DND-41 (cell line): Measurements from ENCODE around the gene RALGPS2.
"Not testable (repeated sequence)": the region's sequence is repeated elsewhere in the genome, so short reads cannot be mapped to it uniquely, and the experiment has no call there.

Experiments
- ATAC-seq: fragments of 200-7000 bp; cut with Tn5 transposase; 3 replicates; pipeline ENCODE4 v1.9.1; 2021; ENCODE audit warnings: low read depth; ENCODE audit not compliant: insufficient read depth
- DNase-seq: peaks from one replicate; pipeline ENCODE4 v3.0.0-alpha.2; 2020
- H2AFZ ChIP-seq: 2 replicates; pipeline ENCODE4 v1.6.0; 2012; ENCODE audit warnings: low read depth, low read length
- H3K27ac ChIP-seq: 2 replicates; pipeline ENCODE4 v1.5.1; 2012; ENCODE audit warnings: low read length, inconsistent platforms
- H3K27me3 ChIP-seq: fragments of 200-600 bp; sonication (generic); 2 replicates; pipeline ENCODE4 v1.6.0; 2012; ENCODE audit warnings: low read length, mild to moderate bottlenecking, inconsistent platforms; ENCODE audit not compliant: insufficient read depth, poor library complexity
- H3K36me3 ChIP-seq: 2 replicates; pipeline ENCODE4 v1.5.1; 2012; ENCODE audit warnings: low read length, inconsistent platforms; ENCODE audit not compliant: insufficient read depth
- H3K4me1 ChIP-seq: 2 replicates; pipeline ENCODE4 v1.5.1; 2012; ENCODE audit warnings: mild to moderate bottlenecking, low read length; ENCODE audit not compliant: insufficient read depth
- H3K4me2 ChIP-seq: 2 replicates; pipeline ENCODE4 v1.6.0; 2012; ENCODE audit warnings: mild to moderate bottlenecking, moderate library complexity, low read length, inconsistent platforms; ENCODE audit not compliant: insufficient read depth
- H3K4me3 ChIP-seq, 2 experiments: fragments of 200-600 bp in 1 of 2; shearing (Covaris generic) in 1 of 2; 2 replicates each; pipeline ENCODE4 v1.5.1; 2012 to 2016; ENCODE audit warnings: inconsistent platforms in 2 of 2, low read length in 2 of 2, mild to moderate bottlenecking in 2 of 2, low read depth in 1 of 2, moderate library complexity in 1 of 2
- H3K79me2 ChIP-seq: 2 replicates; pipeline ENCODE4 v1.6.0; 2012; ENCODE audit warnings: low read length, inconsistent platforms; ENCODE audit not compliant: insufficient read depth
- H3K9ac ChIP-seq: 2 replicates; pipeline ENCODE4 v1.6.0; 2012; ENCODE audit warnings: low read depth, mild to moderate bottlenecking, inconsistent platforms, low read length, moderate library complexity
- H3K9me3 ChIP-seq: 2 replicates; pipeline ENCODE4 v1.5.1; 2012; ENCODE audit warnings: low read length, moderate library complexity, mild to moderate bottlenecking, inconsistent platforms; ENCODE audit not compliant: insufficient read depth, severe bottlenecking
- H4K20me1 ChIP-seq: 2 replicates; pipeline ENCODE4 v1.6.0; 2012; ENCODE audit warnings: low read length; ENCODE audit not compliant: insufficient read depth
- EZH2 ChIP-seq: IDR thresholded peaks from 3 replicates; pipeline ENCODE4 v1.6.1; 2012; ENCODE audit warnings: borderline replicate concordance, low read depth, mild to moderate bottlenecking, moderate library complexity, low read length, inconsistent platforms; ENCODE audit not compliant: severe bottlenecking
- TF ChIP-seq, protein P1 (sequence below): IDR thresholded peaks from 2 replicates; pipeline ENCODE4 v1.5.1; 2012; ENCODE audit warnings: borderline replicate concordance, low read length, moderate library complexity, mild to moderate bottlenecking; ENCODE audit not compliant: poor library complexity, severe bottlenecking; ENCODE audit errors: extremely low read depth

Gene RALGPS2

GRCh38 chr1:178825167-178825566 lies 100.1 kb downstream of the RALGPS2 start:
- Histone ChIP-seq H3K27me3 (no peaks in the 10 kb centered on the region), H3K36me3 (peaks cover 15% of the 10 kb centered on the region; the same call in 1 of the 2 replicates), H3K9ac (no peak overlapping the region), H3K4me1 (no peaks in the 10 kb centered on the region), H3K79me2 (no peaks in the 10 kb centered on the region), H2AFZ (no peak overlapping the region), H3K9me3 (no peaks in the 10 kb centered on the region), H3K4me2 (no peak overlapping the region), H4K20me1 (no peaks in the 10 kb centered on the region), H3K4me3 (no peak overlapping the region), H3K27ac (no peak overlapping the region)
- no peak for DNase-seq
- ATAC-seq: no peak
- TF ChIP-seq EZH2: no peak
- TF ChIP-seq, protein P1, sequence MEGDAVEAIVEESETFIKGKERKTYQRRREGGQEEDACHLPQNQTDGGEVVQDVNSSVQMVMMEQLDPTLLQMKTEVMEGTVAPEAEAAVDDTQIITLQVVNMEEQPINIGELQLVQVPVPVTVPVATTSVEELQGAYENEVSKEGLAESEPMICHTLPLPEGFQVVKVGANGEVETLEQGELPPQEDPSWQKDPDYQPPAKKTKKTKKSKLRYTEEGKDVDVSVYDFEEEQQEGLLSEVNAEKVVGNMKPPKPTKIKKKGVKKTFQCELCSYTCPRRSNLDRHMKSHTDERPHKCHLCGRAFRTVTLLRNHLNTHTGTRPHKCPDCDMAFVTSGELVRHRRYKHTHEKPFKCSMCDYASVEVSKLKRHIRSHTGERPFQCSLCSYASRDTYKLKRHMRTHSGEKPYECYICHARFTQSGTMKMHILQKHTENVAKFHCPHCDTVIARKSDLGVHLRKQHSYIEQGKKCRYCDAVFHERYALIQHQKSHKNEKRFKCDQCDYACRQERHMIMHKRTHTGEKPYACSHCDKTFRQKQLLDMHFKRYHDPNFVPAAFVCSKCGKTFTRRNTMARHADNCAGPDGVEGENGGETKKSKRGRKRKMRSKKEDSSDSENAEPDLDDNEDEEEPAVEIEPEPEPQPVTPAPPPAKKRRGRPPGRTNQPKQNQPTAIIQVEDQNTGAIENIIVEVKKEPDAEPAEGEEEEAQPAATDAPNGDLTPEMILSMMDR: no peak

- Histone ChIP-seq H4K20me1 (no peaks in the 10 kb centered on the region), H3K27me3 (no peaks in the 10 kb centered on the region), H3K4me1 (no peaks in the 10 kb centered on the region), H3K9ac (no peak overlapping the region), H3K27ac (no peak overlapping the region), H3K36me3 (no peaks in the 10 kb centered on the region), H3K4me2 (no peak overlapping the region), H2AFZ (no peak overlapping the region), H3K4me3 (no peak overlapping the region), H3K9me3 (no peaks in the 10 kb centered on the region), H3K79me2 (no peaks in the 10 kb centered on the region)
- TF ChIP-seq, protein P1: no peak
- no peak for TF ChIP-seq EZH2
- DNase-seq: no peak
- ATAC-seq: no peak
Observed at GRCh38 chr1:178844436-178844835, 119.4 kb downstream of the RALGPS2 start.

DNA sequence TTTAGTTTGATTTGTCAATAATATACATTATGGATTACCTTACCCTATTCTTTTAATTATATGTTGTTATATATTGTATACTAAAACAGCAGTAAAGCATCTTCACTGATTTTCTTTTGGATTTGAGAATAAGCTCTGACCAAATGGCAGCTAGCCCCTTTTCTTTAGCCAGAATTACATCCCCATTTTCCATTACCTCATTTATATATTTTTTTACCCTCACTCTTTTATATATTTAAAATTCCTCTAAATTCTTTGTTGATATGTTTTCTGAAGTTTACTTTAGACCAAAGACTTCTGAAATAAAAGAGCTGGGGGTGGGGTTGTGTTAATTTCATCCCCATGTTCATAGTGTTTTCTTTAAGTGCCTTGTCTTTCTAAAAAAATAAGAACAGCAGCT lies 121.3 kb downstream of the RALGPS2 start:
- Histone ChIP-seq H3K27me3 (no peaks in the 10 kb centered on the region), H4K20me1 (no peaks in the 10 kb centered on the region), H3K4me3 (no peak overlapping the region), H3K36me3 (no peaks in the 10 kb centered on the region), H3K4me2 (no peak overlapping the region), H3K79me2 (no peaks in the 10 kb centered on the region), H2AFZ (no peak overlapping the region), H3K27ac (no peak overlapping the region), H3K9me3 (no peaks in the 10 kb centered on the region), H3K4me1 (no peaks in the 10 kb centered on the region), H3K9ac (no peak overlapping the region)
- TF ChIP-seq, protein P1: no peak
- TF ChIP-seq EZH2: no peak
- DNase-seq: no peak
- ATAC-seq: no peak

DNA sequence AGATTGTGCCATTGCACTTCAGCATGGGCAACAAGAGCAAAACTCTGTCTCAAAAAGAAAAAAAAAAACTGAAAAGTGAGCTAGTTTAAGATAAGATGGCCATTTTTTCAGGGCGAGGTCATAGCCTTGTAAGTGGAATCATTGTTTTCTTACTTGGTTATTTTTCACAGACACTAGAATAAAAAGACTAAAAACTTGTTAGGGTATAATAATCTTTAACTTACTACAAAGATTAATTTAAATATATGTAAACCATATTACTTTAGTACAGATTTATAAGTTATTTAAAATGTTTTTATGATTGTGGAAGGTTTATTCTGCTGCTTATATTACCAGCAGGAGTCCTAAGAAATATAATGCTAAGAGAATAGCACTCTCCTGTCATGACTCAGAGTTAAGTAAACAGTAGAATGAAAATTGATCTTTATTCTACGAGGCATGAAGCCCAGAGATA lies 122.4 kb downstream of the RALGPS2 start:
- TF ChIP-seq, protein P1: no peak
- no peak for TF ChIP-seq EZH2
- no peaks in the 10 kb centered on the region for H3K9me3 ChIP-seq
- ATAC-seq (no peak), DNase-seq (no peak)
- no peak overlapping the region for H3K4me3 ChIP-seq
- H3K9ac ChIP-seq: no peak overlapping the region
- H3K36me3 ChIP-seq: no peaks in the 10 kb centered on the region
- no peaks in the 10 kb centered on the region for H3K79me2 ChIP-seq
- H2AFZ ChIP-seq: no peak overlapping the region
- no peaks in the 10 kb centered on the region for H4K20me1 ChIP-seq
- no peaks in the 10 kb centered on the region for H3K27me3 ChIP-seq
- no peaks in the 10 kb centered on the region for H3K4me1 ChIP-seq
- H3K4me2 ChIP-seq: no peak overlapping the region
- no peak overlapping the region for H3K27ac ChIP-seq

DNA sequence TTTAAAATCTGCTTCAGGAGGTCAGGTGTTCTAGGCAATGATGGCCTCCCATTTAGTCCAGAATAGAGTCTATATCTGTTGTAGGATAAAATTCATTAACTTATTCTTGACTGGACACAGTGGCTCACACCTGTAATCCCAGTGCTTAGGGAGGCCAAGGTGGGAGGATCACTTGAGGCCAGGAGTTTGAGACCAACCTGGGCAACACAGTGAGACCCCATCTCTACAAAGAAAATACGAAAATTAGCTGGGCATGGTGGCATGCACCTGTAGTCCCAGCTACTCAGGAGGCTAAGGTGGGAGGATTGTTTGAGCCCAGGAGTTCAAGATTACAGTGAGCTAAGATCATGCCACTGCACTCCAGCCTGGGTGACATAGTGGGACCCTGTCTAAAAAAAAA lies 122.9 kb downstream of the RALGPS2 start:
- not testable (repeated sequence) for ATAC-seq, H3K4me2 ChIP-seq, H3K79me2 ChIP-seq, DNase-seq, H4K20me1 ChIP-seq, H3K27me3 ChIP-seq, H3K9me3 ChIP-seq, H3K36me3 ChIP-seq, H3K27ac ChIP-seq, H3K4me1 ChIP-seq, H3K4me3 ChIP-seq, H2AFZ ChIP-seq, H3K9ac ChIP-seq
